Right renal cortex interstitium (tissue), 3 donors: ENCODE data around the gene REV1. TPM values are rescaled to one million over a fixed set of nuclear protein-coding genes. Genes with fewer than 3 reads are reported as not detected.
"Not testable (repeated sequence)": the region's sequence is repeated elsewhere in the genome, so short reads cannot be mapped to it uniquely, and the experiment has no call there.

Experiments
- DNase-seq, 3 donors: peaks; one replicate each; pipeline ENCODE4 v3.0.0-alpha.2; 2013; ENCODE audit warnings: low read depth in 3 of 3, low spot score in 2 of 3
- polyA plus RNA-seq, 3 donors: library from polyadenylated mRNA; unstranded; fragments of 120-200 nt; gene quantifications; one replicate each; pipeline ENCODE4 v1.2.1, GENCODE V29; 2013; ENCODE audit not compliant: insufficient read length in 3 of 3

The REV1 gene
- polyA plus RNA-seq, 3 donors = 48.5 to 57.5 (median 55.4) TPM

DNA sequence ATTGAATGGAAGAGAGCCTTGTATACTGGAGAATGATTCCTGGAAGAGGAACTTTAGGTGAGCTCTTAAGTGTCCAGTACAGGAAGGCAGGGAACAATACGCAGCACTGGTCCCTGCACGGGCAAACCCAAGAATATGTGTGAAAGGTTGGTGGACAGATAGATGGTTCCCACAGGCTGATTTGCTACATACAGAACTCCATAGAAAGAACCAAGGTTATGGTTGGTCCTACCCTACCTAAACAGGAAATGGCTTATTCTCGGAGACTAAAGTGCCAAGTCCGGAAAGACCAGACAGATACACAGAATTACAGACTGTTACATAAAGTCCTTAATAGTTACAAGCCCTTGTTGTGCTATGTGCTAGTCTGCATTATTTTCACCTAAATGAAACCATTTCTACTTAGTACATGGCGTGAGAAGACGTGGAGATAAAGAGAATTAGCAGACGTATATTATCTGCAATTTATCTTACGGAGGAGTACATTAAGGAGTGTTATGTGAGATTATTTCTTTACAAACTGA is 1.2 kb downstream of the REV1 start:
- DNase-seq = no peak

DNA sequence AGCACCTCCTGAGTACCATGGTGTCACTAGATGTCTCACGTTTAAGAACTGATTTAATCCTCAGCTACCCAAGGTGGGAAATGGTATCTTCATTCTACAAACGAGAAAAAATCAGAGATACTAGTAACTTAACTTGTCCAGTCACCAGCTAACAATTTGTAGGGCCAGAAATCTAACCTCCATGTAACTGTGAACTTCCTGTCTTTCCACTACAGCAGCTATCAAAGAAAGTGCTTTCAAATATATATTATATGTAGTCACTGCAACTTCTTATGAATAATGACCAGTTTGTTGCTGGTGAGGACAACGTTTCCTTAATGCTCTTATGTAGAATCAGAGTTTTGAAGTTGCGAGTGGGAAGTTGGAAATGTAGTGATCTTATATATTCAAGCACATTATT is 1.9 kb downstream of the REV1 start:
- no peak for DNase-seq

DNA sequence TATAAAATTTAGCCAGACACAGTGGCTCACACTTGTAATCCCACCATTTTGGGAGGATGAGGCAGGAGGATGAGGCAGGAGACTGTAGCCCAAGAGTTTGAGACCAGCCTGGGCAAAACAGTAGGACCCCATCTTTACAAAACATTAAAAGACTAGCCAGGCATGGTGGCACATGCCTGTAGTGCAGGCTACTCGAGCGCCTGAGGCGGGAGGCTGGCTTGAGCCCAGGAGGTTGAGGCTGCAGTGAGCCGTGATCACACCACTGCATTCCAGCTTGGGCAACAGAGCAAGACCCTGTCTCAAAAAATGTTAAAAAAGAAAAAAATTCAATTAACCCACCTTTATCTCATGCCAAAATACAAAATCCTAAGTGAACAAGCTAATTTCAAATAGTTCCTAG is 4.0 kb downstream of the REV1 start:
- DNase-seq = no peak

DNA sequence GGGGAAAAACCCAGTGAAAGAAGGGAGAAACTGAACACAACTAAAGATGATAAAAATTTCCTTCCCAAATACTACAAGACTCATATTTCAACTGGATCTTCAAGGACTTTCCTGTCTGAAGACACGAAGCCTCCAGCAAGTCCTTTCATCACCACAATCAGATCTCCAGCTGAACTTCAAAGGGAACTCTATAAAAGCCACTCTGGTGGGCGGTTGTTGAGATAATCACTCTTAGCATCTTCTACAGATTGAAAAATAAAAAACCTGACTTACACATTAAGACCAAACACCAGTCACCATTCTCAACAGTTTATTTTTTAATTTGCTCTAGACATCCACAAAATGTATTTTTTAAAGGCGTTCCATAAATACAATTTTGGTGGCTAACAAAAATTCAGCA is 4.4 kb downstream of the REV1 start:
- no peak for DNase-seq

DNA sequence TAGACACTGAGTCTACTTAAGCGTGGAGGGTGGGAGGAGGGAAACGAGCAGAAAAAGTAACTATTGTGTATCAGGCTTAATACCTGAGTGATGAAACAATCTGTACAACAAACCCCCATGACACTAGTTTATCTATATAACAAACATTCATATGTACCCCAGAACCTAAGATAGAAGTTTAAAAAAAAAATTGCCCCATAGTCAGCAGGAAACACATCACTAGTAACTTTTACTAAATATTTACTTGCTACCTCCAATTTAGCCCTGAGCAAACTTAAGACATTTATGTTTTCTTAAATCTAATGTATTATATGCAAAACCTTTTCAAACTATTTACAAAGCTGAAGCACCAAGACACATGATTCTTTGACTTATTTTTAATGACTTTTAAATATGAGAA is 5.6 kb downstream of the REV1 start:
- DNase-seq = no peak

DNA sequence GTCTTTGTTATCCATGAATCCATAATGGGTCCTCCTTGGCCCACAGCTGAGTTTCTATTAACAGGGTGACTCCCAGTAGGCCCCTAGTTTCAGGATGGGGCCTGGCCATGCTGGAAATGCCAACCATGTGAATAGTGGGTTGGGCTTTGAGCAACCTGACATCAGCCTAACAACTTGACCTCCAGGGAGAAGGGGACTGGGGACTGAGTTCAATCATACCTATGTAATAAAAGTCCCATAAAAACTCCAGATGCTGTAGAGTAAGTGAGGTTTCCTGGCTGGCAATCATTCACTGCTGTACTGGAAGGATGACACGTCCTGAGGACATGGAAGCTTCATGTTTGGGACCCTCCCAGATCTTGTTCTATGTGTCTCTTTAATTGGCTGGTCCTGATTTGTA is 7.9 kb downstream of the REV1 start:
- DNase-seq = no peak

DNA sequence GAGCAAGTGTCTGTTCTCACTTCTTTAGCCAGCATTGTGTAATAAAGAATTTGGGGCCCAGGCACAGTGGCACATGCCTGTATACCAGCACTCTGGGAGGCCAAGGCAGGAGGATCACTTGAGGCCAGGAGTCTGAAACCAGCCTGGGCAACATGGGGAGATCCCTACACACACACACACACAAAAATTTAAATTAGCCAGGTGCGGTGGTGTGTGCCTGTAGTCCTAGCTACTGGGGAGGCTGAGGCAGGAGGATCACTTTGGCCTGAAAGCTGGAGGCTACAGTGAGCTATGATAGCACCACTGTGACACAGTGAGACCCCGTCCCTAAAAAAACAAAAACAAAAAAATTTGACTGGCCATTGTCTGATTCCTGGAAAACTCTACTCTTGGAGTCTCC is 8.3 kb downstream of the REV1 start:
- no peak for DNase-seq

DNA sequence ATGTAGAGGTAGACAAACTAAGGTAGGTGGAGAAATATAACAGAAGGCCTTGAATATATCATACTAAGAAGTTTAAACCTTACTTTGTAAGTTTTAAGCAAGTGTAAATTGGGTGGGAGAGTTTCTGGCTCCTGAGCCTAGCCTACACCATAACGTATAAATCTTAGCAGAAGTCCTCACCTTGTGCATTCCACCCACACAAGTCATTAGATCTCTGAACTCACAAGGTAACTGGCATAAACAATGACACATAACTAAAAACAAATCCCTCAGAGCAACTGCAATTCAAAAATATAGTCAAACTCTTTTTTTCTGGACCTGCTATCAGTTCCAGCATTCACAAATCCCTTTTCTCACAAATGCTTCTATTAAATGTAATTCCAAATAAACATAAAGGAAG is 9.4 kb downstream of the REV1 start:
- DNase-seq = no peak

DNA sequence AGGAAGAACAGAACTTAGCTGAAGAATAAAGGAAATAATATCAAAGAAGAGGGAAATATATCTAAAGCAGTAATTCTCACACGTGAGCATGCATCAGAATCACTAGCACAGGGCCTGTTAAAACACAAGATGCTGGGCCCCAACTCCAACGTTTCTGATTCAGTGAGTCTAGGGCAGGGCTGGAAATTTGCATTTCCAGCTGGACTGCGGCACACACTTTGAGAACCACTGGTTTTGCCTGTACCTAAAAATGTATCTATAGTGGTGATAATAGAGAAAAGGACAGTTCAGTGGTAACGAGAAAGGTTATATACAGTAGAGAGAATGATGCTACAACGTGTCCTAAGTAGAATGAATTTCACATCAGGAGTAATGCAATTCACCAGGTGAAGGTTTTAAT is 11.2 kb downstream of the REV1 start:
- DNase-seq = no peak

DNA sequence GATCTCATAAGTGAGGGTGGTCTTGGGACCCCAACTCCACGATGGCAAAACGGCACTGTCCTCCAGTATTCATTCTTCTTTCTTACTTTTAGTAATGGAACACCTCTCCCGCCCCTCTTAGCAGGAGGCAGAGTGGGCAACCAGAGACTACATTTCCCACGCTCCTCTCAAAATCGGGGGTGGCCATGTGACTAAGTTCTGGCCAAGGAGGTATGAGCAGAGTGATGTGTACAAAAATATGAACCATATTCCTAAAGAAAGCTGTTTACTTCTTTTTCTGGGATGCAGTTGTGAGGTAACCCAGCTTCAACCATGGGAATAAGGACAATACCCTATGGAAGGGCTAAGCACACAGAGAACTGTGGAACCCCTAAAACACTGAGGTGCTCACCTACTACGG is 12.8 kb downstream of the REV1 start:
- DNase-seq = no peak

DNA sequence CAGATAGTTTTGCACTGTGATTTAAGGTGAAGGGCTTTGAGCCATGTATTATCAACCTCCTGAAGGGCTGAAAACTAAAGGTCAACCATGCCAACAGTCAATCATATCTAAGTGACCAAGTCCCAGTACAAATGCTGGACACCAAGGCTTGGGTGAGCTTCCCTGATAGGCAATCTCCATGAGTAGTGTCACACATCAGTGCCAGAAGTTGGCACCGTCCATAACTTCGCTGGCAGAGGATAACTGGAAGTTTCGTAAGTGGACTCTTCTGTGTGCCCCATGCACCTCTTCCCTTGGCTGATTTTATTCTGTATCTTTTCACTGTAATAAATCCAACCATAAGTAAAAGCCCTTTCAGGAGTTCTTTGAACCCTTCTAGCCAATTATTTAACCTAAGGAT is 13.2 kb downstream of the REV1 start:
- no peak for DNase-seq

DNA sequence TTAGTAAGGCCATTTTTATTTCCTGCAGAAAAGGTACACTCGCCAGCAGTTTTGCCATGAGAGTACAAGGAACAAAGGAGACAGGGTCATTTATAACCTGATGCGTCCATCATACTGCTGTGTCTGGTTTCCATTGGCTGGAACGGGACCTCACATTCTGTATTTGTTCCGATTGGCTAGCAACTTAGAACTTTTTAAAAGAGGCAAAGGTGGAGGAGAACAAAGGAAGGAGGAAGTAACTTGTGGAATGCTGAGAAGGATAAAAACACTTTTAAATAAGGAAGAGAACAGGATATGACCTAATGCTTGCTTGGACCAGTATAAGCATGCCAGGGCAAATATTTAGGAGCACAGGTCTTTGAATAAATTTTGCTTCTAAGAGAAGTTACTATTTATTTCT is 14.7 kb downstream of the REV1 start:
- not testable (repeated sequence) for DNase-seq

DNA sequence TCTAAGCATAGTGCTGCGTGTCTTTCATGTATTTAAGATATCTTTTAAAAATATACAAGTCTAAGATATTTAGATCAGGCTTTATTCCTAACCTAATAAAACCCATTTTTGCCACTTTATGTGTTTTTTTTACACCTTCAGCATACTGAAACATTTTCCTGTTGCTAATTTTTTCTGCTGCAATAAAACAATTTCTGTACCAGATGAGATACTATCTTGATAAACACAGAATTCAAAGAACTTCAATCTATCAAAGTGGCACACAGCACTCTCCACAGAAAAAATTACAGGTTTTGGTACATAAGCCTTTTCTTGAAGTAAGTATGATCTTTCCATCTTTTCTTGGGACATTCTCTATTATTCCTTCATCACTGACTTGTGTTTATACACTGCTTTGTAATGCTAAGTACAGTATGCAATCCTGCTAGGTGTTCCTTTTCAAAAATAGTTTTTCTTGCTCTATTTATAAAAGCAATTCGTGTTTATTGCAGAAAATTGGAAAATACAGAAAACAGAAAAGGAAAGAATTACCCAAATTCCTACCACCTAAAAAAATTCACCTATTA is 16.2 kb downstream of the REV1 start:
- no peak for DNase-seq

DNA sequence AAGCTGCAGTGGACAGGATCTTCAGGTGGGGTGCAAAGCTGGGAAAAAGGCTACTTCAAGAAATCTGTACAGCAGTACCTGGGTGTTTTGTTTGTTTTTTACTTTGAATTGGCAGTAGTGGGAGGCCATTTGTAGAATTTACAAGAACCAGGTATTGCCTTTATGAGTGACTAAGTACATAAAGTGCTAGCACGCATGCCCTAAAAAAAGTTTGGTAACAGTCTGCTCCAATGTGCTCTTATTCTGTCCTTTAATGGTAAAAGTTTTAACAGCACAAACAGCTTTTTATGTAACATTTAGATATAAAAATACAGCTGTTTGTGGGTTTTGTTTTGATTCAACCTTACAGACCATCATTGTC is 17.2 kb downstream of the REV1 start:
- no peak for DNase-seq

DNA sequence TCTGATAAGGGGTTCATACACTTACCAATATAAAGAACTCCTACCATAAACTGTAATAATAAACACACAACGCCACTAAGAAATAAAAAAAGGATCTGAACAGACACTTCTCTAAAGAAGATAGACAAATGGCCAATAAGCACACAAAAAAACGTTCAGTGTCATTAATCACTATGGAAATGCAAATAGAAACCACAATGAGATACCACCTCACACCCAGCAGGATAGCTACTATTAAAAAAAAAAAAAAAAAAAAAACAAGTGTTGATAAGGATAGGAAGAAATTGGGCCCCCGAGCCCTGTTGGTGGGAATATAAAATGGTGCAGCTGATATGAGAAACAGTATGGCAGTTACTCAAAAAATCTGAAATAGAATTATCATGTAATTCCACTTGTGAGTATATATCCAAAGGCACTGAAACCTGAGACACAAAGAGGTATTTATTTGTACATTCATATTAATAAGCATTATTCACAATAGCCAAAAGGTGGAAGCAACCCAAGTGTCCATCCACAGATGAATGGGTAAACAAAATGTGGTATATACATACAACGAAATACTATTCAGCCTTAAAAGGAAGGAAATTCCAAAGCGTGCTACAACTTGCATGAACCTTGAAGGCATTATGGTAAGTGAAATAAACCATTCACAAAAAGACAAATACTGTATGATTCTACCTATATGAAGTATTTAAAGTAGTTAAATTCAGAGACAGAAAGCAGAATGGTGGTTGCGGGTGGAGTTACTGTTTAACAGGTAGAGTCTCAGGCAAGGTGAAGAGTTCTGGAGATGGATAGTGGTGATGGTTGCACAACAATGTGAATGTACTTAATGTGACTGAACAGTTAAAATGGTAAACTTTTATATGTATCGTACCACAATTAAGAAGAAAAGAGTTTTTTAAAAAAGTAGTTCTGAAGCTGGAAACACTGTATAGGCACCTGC is 17.9 kb downstream of the REV1 start:
- DNase-seq = no peak

DNA sequence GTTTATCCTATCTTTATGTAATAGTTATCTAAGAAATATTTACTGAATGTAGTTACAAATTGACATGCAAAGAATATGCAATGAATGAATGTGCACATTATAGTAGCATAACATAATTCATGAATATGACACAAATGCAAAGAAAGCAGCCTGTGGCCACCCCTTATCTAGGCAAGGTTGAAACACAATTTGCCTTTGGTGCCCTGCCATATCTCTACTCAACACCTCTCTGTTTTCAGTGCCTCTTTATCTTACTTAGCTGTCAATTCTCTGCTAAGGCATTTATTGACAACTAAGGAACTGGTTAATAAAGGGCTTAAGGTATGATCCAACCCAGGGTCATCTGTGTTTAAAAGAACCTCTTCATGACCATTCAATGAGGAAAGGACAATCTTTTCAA is 18.9 kb downstream of the REV1 start:
- no peak for DNase-seq

DNA sequence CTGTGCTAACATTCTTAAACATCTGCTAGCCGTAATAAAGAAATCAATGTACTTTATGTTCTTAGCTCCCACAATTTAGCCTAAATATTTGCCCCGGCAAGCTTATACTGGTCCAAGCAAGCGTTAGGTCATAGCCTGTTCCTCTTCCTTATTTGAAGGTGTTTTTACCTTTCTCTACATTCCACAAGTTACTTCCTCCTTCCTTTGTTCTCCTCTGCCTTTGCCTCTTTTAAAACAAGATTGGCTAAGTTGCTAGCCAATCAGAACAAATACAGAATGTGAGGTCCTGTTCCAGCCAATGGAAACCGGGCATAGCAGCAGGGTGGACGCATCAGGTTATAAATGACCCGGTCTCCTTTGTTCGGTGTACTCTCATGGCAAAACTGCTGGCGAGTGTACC is 19.4 kb downstream of the REV1 start:
- not testable (repeated sequence) for DNase-seq

DNA sequence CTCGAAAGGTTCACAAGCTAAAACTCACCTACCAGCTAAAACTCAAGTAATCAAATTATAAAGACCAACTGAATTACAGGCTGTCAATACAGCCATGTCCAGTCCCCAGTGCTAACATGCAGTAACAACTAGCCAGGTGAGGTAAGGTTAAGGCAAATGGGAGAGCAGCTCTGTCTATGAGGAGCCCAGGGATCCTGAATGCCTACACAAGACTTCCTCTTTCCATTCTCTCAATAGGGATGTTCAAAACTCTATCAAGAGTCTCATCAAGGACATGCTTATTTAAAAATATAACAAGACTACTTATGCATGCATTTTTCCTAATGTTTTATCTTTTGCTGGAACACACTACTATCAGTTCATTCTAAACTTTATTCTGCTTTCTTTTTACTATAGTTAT is 20.4 kb downstream of the REV1 start:
- DNase-seq = no peak

DNA sequence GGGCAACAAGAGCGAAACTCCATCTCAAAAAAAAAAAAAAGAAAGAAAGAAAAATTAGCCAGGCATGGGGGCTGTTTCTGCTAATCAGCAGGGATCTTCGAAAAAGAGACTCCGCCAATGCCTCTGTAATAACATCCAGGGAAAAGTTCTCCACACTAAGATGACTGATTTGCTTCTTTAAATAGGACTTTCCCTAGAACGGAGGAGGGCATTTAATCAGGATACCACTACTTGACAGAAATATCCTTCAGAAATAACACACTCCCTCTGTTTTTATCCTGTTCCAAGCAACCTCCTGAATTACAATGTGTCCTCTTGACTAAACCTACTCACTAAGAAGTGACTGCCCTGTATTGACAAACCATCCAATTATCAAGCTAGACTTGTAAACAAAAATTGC is 21.7 kb downstream of the REV1 start:
- DNase-seq = no peak

DNA sequence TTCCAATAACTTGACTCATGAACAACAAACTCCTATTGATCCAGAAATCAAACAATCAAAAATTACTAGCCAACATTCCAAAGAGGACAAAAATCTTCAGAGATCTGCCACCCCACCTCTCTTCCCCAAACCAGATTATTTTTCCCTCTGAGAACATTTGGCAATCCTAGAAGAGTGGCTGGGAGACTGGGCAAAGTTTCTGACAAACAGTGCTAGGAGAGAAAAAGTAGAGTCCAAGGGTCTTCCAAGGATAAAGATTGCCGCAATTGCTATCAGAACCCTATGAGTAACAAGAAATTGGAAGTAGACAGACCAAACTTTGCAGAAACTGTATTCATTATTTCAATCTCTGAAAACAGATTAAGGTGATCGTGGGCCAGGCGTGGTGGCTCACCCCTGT is 22.4 kb downstream of the REV1 start:
- DNase-seq = no peak

DNA sequence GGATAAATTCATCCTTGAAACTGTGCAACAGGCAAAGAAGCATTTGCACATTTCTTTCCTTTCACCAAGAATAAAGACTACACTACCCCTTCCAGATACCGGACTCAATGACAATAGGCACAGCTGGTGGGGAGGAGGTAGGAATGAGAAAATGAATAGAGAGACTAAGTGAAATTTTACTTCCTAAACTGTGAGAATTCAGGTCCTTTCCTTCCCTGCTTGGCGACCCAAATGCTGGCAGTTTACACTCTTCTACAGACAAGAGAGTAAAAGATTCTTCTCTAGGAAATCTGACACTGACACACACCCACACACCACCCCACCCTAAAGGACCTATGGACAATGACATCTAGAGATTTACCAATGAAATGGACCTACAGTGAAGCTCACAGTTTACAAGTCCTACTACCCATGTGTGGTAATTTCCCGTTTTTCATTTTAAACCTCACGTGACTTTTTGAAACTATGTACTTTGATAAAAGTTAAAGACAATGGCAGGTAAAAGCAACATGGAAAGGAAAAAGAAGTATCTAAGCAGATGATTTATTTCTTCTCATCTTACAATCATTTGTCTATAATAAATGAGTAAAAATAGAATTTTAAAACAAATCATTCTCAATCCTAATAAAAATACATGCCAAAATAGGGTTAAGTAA is 27.9 kb downstream of the REV1 start:
- no peak for DNase-seq

DNA sequence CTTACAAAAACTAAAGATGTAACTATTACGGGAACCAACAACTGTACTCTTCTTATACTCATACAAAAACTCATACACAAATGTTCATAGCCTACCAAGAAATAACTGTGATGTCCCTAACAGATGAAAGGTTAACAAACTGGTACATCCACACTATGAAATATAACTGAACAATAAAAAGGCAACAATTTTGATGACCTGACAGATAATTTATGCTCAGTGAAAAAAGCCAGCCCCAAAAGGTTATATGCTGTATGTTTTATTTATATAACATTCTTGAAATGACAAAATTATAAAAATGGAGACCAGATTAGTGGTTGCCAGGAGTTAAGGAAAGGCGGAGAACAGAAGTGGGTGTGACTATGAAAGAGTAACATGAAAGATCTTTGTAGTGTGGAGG is 31.3 kb downstream of the REV1 start:
- DNase-seq = no peak
